22Rv1 (cell line): ENCODE data around the gene SRSF12.

Experiments used
- ZFX ChIP-seq: fragments of 450-650 bp; IDR thresholded peaks from 2 replicates; pipeline ENCODE4 v1.6.1; 2017; ENCODE audit warnings: antibody characterized with exemption, borderline replicate concordance
- TF ChIP-seq, protein P1 (sequence below): fragments of 450-650 bp; IDR thresholded peaks from 2 replicates; pipeline ENCODE4 v1.5.1; 2017; ENCODE audit warnings: mild to moderate bottlenecking

DNA sequence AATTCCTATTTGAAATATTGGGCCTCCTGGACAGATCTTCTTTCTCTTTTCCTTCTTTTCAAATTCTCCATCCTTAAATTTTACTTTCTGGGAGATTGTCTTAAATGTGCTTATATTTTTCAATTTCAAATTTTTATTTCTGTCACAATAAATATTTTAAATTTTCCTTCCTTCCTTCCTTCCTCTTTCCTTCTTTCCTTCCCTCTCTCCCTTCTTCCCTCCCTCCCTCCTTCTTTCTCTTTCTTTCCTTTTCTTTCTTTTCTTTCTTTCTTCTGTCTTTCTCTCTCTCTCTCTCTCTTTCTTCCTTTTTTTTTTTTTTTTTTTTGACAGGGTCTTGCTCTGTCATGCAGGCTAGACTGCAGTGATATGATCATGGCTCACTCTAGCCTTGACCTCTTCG lies 54.0 kb downstream of the SRSF12 start:
- TF ChIP-seq, protein P1, sequence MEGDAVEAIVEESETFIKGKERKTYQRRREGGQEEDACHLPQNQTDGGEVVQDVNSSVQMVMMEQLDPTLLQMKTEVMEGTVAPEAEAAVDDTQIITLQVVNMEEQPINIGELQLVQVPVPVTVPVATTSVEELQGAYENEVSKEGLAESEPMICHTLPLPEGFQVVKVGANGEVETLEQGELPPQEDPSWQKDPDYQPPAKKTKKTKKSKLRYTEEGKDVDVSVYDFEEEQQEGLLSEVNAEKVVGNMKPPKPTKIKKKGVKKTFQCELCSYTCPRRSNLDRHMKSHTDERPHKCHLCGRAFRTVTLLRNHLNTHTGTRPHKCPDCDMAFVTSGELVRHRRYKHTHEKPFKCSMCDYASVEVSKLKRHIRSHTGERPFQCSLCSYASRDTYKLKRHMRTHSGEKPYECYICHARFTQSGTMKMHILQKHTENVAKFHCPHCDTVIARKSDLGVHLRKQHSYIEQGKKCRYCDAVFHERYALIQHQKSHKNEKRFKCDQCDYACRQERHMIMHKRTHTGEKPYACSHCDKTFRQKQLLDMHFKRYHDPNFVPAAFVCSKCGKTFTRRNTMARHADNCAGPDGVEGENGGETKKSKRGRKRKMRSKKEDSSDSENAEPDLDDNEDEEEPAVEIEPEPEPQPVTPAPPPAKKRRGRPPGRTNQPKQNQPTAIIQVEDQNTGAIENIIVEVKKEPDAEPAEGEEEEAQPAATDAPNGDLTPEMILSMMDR: no peak
- TF ChIP-seq ZFX: no peak
